Activated naive CD8-positive, alpha-beta T cell (primary cell): ENCODE measurements around the gene RIC8B.

Experiments used
- H3K27ac Mint-ChIP-seq: one replicate; pipeline ENCODE4 v1.8.0; 2021; ENCODE audit warnings: mixed read lengths
- H3K27me3 Mint-ChIP-seq: one replicate; pipeline ENCODE4 v1.8.0; 2021; ENCODE audit warnings: mixed read lengths
- H3K36me3 Mint-ChIP-seq: one replicate; pipeline ENCODE4 v1.8.0; 2021; ENCODE audit warnings: mixed read lengths
- H3K4me1 Mint-ChIP-seq: one replicate; pipeline ENCODE4 v1.8.0; 2021; ENCODE audit warnings: low read depth, mixed read lengths
- H3K4me3 Mint-ChIP-seq: one replicate; pipeline ENCODE4 v1.8.0; 2021; ENCODE audit warnings: mild to moderate bottlenecking, mixed read lengths
- H3K9me3 Mint-ChIP-seq: one replicate; pipeline ENCODE4 v1.8.0; 2021; ENCODE audit warnings: low read depth, mixed read lengths

RIC8B gene

DNA sequence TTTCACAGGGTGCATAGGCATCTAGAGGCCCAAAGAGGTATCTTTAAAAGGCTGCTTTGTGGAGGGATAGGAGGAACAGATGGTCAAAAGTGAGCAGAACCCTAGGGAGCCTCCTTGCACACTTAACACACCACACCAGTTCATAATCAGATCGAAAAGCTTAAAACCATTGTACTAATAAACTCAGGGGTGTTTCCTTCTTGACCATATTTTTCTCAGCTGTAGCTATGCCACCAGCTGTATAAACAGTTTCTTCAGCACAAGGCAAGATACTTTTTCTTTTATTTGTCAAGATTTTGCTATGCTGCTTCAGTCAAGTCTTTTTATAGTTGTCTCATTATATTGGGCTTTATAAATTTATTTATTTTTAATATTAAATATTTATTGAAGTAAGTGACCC is 88.7 kb downstream of the RIC8B start:
- Mint-ChIP-seq H3K4me1 (no peaks in the 10 kb centered on the region), H3K36me3 (peaks cover 22% of the 10 kb centered on the region), H3K4me3 (no peak overlapping the region), H3K9me3 (no peaks in the 10 kb centered on the region), H3K27ac (no peak overlapping the region), H3K27me3 (no peaks in the 10 kb centered on the region)

- H3K9me3 Mint-ChIP-seq, result no peaks in the 10 kb centered on the region
- H3K4me3 Mint-ChIP-seq, result no peak overlapping the region
- no peak overlapping the region for H3K27ac Mint-ChIP-seq
- no peaks in the 10 kb centered on the region for H3K4me1 Mint-ChIP-seq
- H3K36me3 Mint-ChIP-seq, result peaks cover 15% of the 10 kb centered on the region
- H3K27me3 Mint-ChIP-seq, result no peaks in the 10 kb centered on the region
Observed at GRCh38 chr12:106865683-106866082, 91.2 kb downstream of the RIC8B start.

- H3K4me1 Mint-ChIP-seq, result peaks cover 2% of the 10 kb centered on the region
- H3K36me3 Mint-ChIP-seq, result peaks cover 12% of the 10 kb centered on the region
- no peaks in the 10 kb centered on the region for H3K27me3 Mint-ChIP-seq
- no peak overlapping the region for H3K4me3 Mint-ChIP-seq
- H3K9me3 Mint-ChIP-seq, result no peaks in the 10 kb centered on the region
- no peak overlapping the region for H3K27ac Mint-ChIP-seq
Observed at GRCh38 chr12:106866426-106867080, 92.1 kb downstream of the RIC8B start.

- no peaks in the 10 kb centered on the region for H3K9me3 Mint-ChIP-seq
- no peak overlapping the region for H3K4me3 Mint-ChIP-seq
- H3K27ac Mint-ChIP-seq, result no peak overlapping the region
- peaks cover 14% of the 10 kb centered on the region for H3K36me3 Mint-ChIP-seq
- no peaks in the 10 kb centered on the region for H3K27me3 Mint-ChIP-seq
- peaks cover 3% of the 10 kb centered on the region for H3K4me1 Mint-ChIP-seq
Observed at GRCh38 chr12:106867651-106868050, 93.2 kb downstream of the RIC8B start.

DNA sequence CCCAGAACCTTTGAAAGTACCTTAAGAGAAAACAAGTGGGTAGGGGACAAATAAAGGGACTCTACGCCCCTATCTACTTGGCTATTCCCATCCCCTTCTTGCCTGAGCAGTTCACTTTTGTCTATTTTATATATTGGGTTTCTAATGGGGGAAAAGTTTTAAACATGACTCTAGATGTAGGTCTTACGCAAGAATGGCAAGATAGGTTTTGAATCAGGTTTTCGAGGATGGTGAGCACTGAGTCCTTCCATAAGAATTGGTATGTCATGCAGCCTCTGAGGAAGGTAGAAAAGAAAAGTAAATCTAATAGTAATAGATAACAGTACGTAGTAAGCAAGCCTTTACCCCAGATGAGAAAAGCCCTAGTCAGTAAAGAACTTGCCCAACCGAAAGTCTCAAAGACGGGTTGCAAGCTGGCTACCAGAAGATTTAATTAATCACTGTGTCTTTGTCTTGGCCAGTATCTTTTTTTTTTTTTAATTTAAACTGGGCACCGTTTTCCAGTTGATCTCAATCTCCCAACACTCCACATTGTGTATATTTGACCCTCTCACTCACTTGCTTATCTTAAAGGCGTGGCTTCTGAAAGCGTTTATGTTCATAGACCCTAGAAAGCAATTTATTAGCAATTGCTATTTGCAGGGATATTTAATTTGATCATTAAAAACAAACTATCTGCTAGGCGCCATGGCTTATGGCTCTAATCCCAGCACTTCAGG is 94.7 kb downstream of the RIC8B start:
- Mint-ChIP-seq H3K27me3 (no peaks in the 10 kb centered on the region), H3K9me3 (no peaks in the 10 kb centered on the region), H3K27ac (no peak overlapping the region), H3K4me3 (no peak overlapping the region), H3K36me3 (peaks cover 14% of the 10 kb centered on the region), H3K4me1 (peaks cover 3% of the 10 kb centered on the region)

- H3K4me3 Mint-ChIP-seq, result no peak overlapping the region
- H3K4me1 Mint-ChIP-seq, result peaks cover 3% of the 10 kb centered on the region
- H3K27me3 Mint-ChIP-seq, result no peaks in the 10 kb centered on the region
- no peaks in the 10 kb centered on the region for H3K9me3 Mint-ChIP-seq
- H3K36me3 Mint-ChIP-seq, result peaks cover 11% of the 10 kb centered on the region
- no peak overlapping the region for H3K27ac Mint-ChIP-seq
Observed at GRCh38 chr12:106870116-106870515, 95.6 kb downstream of the RIC8B start.

- Mint-ChIP-seq H3K36me3 (peaks cover 7% of the 10 kb centered on the region), H3K9me3 (no peaks in the 10 kb centered on the region), H3K4me1 (peaks cover 3% of the 10 kb centered on the region), H3K4me3 (no peak overlapping the region), H3K27ac (no peak overlapping the region), H3K27me3 (no peaks in the 10 kb centered on the region)
Observed at GRCh38 chr12:106871477-106871876, 97.0 kb downstream of the RIC8B start.

GRCh38 chr12:106873983-106874382 is 99.5 kb downstream of the RIC8B start:
- Mint-ChIP-seq H3K27ac (no peak overlapping the region), H3K9me3 (no peaks in the 10 kb centered on the region), H3K4me3 (no peak overlapping the region), H3K4me1 (peaks cover 3% of the 10 kb centered on the region), H3K27me3 (no peaks in the 10 kb centered on the region), H3K36me3 (peaks cover 7% of the 10 kb centered on the region)

GRCh38 chr12:106878804-106879203 is 104.3 kb downstream of the RIC8B start:
- H3K4me1 Mint-ChIP-seq, result no peaks in the 10 kb centered on the region
- peaks cover 11% of the 10 kb centered on the region for H3K36me3 Mint-ChIP-seq
- H3K27me3 Mint-ChIP-seq, result no peaks in the 10 kb centered on the region
- no peak overlapping the region for H3K4me3 Mint-ChIP-seq
- H3K9me3 Mint-ChIP-seq, result no peaks in the 10 kb centered on the region
- H3K27ac Mint-ChIP-seq, result no peak overlapping the region

GRCh38 chr12:106879612-106880011 is 105.1 kb downstream of the RIC8B start:
- Mint-ChIP-seq H3K27ac (no peak overlapping the region), H3K4me1 (no peaks in the 10 kb centered on the region), H3K4me3 (no peak overlapping the region), H3K36me3 (peaks cover 11% of the 10 kb centered on the region), H3K9me3 (no peaks in the 10 kb centered on the region), H3K27me3 (no peaks in the 10 kb centered on the region)

DNA sequence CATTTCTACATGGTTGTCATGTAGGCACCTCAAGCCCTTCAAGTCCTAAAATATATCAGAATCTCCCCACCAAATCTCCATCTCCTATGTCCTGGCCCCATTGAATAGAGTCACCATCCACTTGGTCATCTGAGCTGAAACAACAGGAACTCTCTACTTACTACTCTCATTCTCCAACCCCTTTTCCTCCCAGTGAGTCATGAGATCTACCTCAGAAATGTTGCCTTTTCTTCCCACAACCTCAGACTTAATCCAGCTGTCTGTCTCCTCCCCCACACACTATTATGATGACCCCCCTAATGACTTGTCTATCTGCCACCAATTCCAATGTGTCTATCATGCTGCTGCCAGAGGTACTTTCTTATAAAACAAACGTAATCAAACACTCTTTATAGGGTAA is 108.9 kb downstream of the RIC8B start:
- Mint-ChIP-seq H3K27ac (no peak overlapping the region), H3K36me3 (peaks cover 17% of the 10 kb centered on the region), H3K4me3 (no peak overlapping the region), H3K4me1 (no peaks in the 10 kb centered on the region), H3K9me3 (no peaks in the 10 kb centered on the region), H3K27me3 (no peaks in the 10 kb centered on the region)

GRCh38 chr12:106885026-106885425 is 110.5 kb downstream of the RIC8B start:
- H3K9me3 Mint-ChIP-seq, result no peaks in the 10 kb centered on the region
- no peak overlapping the region for H3K4me3 Mint-ChIP-seq
- peaks cover 17% of the 10 kb centered on the region for H3K36me3 Mint-ChIP-seq
- no peaks in the 10 kb centered on the region for H3K27me3 Mint-ChIP-seq
- H3K27ac Mint-ChIP-seq, result no peak overlapping the region
- no peaks in the 10 kb centered on the region for H3K4me1 Mint-ChIP-seq

GRCh38 chr12:106885541-106886249 is 111.2 kb downstream of the RIC8B start:
- no peaks in the 10 kb centered on the region for H3K9me3 Mint-ChIP-seq
- no peaks in the 10 kb centered on the region for H3K4me1 Mint-ChIP-seq
- H3K36me3 Mint-ChIP-seq, result peaks cover 17% of the 10 kb centered on the region
- no peak overlapping the region for H3K27ac Mint-ChIP-seq
- H3K4me3 Mint-ChIP-seq, result no peak overlapping the region
- H3K27me3 Mint-ChIP-seq, result no peaks in the 10 kb centered on the region

- Mint-ChIP-seq H3K9me3 (no peaks in the 10 kb centered on the region), H3K4me3 (no peak overlapping the region), H3K36me3 (peaks cover 10% of the 10 kb centered on the region), H3K27me3 (no peaks in the 10 kb centered on the region), H3K27ac (no peak overlapping the region), H3K4me1 (no peaks in the 10 kb centered on the region)
Observed at GRCh38 chr12:106886932-106887331, 112.5 kb downstream of the RIC8B start.

- H3K4me1 Mint-ChIP-seq, result no peaks in the 10 kb centered on the region
- H3K27ac Mint-ChIP-seq, result peak overlapping the region; percentile 11
- H3K9me3 Mint-ChIP-seq, result no peaks in the 10 kb centered on the region
- no peaks in the 10 kb centered on the region for H3K27me3 Mint-ChIP-seq
- peaks cover 7% of the 10 kb centered on the region for H3K36me3 Mint-ChIP-seq
- no peak overlapping the region for H3K4me3 Mint-ChIP-seq
Observed at GRCh38 chr12:106888348-106888970, 114.0 kb downstream of the RIC8B start.
